Stimulated activated CD8-positive, alpha-beta memory T cell treated with anti-CD3 and anti-CD28 coated beads, Interleukin-12 subunit alpha, Interleukin-12 subunit beta, amount 100 ng/mL, for 24 hours (primary cell): ENCODE data around the gene MRC2.
"Not testable (repeated sequence)": the region's sequence is repeated elsewhere in the genome, so short reads cannot be mapped to it uniquely, and the experiment has no call there.

Source experiments
- DNase-seq: peaks from one replicate; pipeline ENCODE4 v3.0.0-alpha.2; 2020; ENCODE audit errors: extremely low read depth

The MRC2 gene, protein sequence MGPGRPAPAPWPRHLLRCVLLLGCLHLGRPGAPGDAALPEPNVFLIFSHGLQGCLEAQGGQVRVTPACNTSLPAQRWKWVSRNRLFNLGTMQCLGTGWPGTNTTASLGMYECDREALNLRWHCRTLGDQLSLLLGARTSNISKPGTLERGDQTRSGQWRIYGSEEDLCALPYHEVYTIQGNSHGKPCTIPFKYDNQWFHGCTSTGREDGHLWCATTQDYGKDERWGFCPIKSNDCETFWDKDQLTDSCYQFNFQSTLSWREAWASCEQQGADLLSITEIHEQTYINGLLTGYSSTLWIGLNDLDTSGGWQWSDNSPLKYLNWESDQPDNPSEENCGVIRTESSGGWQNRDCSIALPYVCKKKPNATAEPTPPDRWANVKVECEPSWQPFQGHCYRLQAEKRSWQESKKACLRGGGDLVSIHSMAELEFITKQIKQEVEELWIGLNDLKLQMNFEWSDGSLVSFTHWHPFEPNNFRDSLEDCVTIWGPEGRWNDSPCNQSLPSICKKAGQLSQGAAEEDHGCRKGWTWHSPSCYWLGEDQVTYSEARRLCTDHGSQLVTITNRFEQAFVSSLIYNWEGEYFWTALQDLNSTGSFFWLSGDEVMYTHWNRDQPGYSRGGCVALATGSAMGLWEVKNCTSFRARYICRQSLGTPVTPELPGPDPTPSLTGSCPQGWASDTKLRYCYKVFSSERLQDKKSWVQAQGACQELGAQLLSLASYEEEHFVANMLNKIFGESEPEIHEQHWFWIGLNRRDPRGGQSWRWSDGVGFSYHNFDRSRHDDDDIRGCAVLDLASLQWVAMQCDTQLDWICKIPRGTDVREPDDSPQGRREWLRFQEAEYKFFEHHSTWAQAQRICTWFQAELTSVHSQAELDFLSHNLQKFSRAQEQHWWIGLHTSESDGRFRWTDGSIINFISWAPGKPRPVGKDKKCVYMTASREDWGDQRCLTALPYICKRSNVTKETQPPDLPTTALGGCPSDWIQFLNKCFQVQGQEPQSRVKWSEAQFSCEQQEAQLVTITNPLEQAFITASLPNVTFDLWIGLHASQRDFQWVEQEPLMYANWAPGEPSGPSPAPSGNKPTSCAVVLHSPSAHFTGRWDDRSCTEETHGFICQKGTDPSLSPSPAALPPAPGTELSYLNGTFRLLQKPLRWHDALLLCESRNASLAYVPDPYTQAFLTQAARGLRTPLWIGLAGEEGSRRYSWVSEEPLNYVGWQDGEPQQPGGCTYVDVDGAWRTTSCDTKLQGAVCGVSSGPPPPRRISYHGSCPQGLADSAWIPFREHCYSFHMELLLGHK (N-terminal part only)

GRCh38 chr17:62627219-62627903 is at the start of gene MRC2:
Gene MRC2 (plus strand): TSS chr17:62627670. CDS start chr17:62627803, 133 bp downstream.
- no peak for DNase-seq

GRCh38 chr17:62578757-62579487 is 48.5 kb upstream of the MRC2 start:
- no peak for DNase-seq

DNA sequence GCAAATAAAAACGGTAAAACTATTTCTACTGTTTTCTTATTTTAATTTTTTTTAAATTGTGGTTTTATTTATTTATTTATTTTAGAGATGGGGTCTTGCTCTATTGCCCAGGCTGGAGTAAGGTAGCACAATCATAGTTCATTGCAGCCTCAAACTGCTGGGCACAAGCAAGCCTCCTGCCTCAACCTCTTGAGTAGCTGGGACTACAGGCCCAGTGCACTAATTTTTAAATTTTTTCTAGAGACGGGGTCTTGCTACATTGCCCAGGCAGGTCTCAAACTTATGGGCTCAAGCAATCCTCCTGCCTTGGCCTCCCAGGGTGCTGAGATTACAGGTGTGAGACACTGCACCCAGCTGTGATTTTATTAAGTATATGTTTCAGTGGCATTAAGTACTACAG is 46.5 kb upstream of the MRC2 start:
- DNase-seq: no peak

DNA sequence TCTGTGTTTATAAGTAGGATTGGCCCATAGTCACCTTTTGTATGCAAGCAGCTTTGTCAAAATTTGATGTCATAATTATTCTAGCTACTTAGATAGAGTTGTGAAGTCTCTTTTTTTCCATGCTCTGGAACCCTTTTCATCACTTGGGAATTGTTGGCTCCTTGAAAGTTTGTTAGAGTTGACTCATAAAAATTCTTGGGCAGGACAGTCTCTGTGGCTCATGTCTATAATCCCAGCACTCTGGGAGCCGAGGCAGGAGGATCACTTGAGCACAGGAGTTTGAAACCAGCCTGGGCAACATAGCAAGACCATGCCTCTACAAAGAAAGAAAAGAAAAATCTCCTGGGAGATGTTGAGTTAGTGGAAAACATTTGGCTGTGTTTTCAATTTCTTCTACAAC is 45.7 kb upstream of the MRC2 start:
- no peak for DNase-seq

- no peak for DNase-seq
These were observed 39.9 kb upstream of the MRC2 start for GRCh38 chr17:62587554-62587953.

DNA sequence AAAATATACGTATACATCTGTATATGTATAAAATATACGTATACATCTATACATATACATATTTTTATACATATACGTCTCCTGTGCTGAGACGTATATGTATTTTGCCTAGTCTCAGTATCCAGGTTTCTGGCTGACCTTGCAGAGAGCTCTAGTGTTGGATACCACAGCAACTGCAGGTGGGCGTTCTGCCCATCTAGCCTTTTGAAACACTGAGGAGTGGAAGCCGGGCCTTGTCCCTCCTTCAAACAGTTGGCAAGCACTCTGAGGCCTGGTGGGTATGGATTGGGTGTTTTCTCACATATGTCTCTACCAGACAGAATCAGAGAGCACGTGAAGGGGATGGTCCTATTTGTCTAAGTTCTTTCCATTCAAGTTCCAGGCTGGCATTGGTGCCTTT is 39.4 kb upstream of the MRC2 start:
- DNase-seq: no peak

DNA sequence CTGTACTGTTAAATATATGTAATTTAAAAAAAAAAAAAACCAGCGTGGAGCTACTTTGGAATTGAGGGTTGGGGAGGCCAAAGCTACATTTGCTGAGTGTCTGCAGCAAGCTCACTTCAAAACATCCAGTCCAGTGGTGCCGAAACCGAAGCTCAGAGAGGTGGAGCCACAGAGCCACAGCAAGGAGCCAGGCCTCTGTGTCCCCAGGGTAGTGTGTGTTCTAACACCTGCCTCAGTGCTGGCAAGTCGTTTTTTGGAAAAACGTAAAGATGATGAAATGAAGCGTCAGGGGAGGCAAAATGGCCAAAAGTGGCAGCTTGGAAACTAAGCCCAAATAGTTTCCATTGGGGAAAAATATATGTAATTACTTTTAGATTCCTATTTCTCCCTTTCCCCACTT is 36.1 kb upstream of the MRC2 start:
- no peak for DNase-seq

DNA sequence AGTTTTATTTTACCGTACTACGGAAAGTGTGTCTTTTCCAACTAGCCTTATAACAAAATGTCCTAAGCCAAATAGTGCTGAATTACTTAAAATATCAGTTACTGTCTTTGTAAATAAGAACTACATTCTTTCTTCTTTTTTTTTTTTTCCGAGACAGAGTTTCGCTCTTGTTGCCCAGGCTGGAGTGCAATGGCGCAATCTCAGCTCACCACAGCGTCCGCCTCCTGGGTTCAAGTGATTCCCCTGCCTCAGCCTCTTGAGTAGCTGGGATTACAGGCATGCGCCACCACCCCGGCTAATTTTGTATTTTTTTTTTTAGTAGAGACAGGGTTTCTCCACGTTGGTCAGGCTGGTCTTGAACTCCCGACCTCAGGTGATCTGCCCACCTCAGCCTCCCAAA is 35.6 kb upstream of the MRC2 start:
- DNase-seq: not testable (repeated sequence)

DNA sequence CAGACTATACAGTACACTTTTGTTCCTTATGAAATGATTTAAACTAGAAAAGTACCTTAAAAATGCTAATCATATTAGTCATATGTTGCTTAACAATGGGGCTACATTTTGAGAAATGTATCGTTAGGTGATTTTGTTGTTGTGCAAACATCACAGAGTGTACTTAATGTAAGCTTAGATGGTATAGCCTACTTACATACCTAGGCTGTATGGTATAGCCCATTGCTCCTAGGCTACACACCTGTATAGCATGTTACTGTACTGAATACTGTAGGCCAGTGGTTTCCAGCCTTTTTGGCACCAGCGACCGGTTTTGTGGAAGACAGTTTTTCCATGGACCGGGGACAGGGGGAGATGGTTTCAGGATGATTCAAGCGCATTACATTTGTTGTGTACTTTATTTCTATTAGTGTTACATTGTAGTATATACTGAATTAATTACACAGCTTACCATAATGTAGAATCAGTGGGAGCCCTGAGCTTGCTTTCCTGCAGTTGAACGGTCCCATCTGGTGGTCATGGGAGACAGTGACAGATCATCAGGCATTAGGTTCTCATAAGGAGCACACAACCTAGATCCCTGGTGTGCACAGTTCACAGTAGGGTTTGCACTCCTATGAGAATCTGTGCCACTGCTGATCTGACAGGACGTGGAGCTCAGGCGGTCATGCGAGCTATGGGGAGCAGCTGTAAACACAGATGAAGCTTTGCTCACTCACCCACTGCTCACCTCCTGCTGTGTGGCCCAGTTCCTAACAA is 35.0 kb upstream of the MRC2 start:
- DNase-seq: no peak

DNA sequence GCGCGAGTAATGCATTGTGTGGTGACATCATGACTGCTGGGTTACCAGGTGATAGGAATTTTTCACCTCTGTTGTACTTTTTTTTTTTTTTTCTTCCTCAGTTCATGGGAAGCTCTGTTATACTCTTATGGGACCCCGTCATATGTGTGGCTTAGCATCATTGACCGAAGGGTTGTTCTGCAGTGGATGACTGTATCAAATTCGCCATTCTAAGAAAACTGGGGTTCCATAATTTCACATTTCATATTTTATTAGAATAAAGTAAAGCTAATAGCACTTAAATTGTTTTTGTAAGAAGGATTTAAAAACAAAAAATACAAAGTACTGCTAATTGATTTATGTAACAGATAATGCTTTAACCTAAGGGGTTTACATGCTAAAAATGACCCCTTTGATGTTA is 32.0 kb upstream of the MRC2 start:
- DNase-seq: no peak

- no peak for DNase-seq
These were observed 30.8 kb upstream of the MRC2 start for GRCh38 chr17:62596662-62597061.

- no peak for DNase-seq
These were observed 30.3 kb upstream of the MRC2 start for GRCh38 chr17:62597150-62597549.

- DNase-seq: no peak
These were observed 29.6 kb upstream of the MRC2 start for GRCh38 chr17:62597920-62598319.

DNA sequence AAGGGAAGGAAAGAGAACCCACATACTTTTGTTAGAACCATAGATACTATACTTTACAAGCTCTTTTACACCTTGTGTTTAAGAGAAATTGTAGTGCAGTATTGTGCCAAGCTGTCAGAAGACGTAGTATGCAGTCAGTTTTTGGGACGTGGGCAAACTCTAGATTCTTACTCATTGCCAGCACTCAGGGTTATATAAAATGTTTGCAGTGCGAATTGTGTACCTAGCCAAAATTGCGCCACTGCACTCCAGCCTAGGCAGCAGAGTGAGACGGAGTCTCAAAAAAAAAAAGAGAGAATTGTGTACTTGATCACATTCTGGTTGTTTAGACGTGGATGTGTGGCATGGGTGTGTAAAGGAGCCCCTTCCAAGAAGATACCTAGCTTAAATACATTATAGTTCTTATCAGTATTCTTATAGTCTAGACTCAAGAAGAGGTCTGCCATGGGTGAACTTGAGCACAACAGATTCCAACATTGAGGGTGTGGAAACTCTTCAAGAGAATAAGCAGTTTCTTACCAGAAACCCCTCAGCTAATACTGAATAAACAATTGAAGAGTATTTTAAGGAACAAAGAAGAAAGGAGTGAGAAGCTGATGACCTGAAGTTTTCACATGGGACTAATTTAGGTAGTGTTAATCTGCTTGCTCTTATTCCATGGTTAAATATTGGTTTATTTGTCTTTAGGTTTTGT is 27.4 kb upstream of the MRC2 start:
- DNase-seq: no peak

DNA sequence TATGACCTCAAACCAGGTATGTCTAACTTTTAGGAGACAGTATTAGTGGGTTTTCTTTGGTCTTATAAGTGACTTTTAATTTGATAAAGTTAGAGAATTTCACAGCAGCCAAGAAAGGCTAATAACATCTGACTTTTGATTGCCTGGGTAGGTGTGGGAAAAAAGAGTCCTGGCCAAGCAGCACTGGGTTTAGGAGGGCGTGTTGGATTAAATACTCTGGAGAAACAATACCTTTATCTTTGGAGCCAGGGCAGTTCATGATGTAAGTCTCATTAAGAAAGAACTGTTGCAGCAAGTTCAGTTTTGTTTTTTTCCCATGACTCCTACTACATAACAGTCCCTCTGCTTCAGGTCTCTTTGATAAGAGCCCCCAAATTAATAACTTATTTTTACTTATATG is 26.7 kb upstream of the MRC2 start:
- DNase-seq: no peak

DNA sequence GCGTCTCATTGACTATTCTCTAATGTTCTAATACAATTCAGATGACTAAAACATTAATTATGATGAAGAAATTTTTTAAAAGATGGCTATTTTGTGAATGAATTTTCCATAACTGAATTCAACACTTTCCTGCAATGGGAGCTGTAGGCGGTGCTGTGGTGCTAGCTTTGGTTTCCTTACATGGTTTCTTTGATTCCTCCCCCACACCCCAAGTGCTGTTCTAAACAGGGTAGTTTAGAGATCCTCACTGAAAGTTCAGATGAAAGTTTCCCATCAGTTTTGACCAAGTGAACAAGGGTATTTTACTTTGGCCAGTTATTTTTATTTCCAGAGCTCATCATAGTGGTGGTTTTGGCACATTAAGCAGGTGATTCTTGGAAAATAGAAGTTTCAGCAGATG is 26.0 kb upstream of the MRC2 start:
- DNase-seq: no peak

GRCh38 chr17:62603783-62604182 is 23.7 kb upstream of the MRC2 start:
- DNase-seq: not testable (repeated sequence)

- no peak for DNase-seq
These were observed 21.9 kb upstream of the MRC2 start for GRCh38 chr17:62605588-62605987.

- no peak for DNase-seq
These were observed 16.2 kb upstream of the MRC2 start for GRCh38 chr17:62611292-62611691.
